B cell (primary cell): ENCODE measurements around the gene RNF8.

ENCODE experiments used
- EZH2 ChIP-seq: IDR thresholded peaks from 2 replicates; pipeline ENCODE4 v1.6.1; 2012; ENCODE audit warnings: borderline replicate concordance, low read depth, mild to moderate bottlenecking, moderate library complexity, low read length; ENCODE audit not compliant: insufficient read depth, poor library complexity, severe bottlenecking
- TF ChIP-seq, protein P1 (sequence below): fragments of 200-600 bp; IDR thresholded peaks from one replicate; pipeline ENCODE4 v1.8.0; 2022; ENCODE audit warnings: antibody characterized with exemption, mild to moderate bottlenecking

DNA sequence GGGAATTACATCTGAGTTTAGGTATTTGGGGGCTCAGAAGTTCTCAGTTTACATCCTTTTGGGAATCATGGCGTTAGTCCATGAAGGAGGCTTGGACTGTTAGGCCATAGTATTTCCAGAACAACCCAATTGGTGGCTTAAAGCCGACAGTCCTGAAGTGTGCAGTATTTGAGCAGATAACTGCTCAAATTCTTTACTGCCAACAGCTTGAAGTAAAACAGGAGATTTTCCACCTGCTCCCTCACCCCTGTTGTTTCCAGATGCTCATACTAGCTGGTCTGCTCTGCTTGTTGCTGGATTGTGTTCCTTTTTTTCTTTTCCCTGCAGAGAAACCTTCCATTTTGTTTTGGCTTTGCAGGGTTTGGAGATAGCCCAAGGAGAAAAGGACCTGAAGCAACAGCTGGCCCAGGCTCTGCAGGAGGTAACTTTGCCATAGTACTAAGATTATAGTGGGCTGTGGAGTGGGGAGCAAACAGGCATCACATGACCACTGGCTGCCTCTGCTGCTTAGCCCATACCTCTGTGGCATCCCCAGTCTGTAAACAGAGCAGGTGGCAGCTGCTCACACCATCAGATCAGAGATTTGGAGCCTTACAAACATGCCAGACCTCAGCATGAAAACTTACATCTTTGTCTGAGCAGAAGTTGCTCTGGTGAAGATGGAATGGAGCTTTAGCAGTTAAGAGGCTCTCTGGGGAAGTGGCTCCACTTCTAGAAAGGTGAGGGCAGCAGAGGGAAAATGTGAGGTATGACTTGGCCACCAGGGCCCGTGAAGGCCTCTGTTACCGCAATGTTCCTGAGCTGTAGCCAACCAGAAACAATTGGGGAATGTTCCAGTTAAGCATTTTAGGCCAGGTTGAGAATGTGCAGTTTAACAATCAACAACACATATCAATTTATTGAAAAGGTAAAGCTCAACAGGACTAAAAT, 17.6 kb downstream of the RNF8 start:
- TF ChIP-seq, protein P1, sequence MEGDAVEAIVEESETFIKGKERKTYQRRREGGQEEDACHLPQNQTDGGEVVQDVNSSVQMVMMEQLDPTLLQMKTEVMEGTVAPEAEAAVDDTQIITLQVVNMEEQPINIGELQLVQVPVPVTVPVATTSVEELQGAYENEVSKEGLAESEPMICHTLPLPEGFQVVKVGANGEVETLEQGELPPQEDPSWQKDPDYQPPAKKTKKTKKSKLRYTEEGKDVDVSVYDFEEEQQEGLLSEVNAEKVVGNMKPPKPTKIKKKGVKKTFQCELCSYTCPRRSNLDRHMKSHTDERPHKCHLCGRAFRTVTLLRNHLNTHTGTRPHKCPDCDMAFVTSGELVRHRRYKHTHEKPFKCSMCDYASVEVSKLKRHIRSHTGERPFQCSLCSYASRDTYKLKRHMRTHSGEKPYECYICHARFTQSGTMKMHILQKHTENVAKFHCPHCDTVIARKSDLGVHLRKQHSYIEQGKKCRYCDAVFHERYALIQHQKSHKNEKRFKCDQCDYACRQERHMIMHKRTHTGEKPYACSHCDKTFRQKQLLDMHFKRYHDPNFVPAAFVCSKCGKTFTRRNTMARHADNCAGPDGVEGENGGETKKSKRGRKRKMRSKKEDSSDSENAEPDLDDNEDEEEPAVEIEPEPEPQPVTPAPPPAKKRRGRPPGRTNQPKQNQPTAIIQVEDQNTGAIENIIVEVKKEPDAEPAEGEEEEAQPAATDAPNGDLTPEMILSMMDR = no peak
- TF ChIP-seq EZH2 = no peak
